Measurements from ENCODE around the gene ARRB1.
"Not testable (repeated sequence)": the region's sequence is repeated elsewhere in the genome, so short reads cannot be mapped to it uniquely, and the experiment has no call there.

Gene ARRB1

DNA sequence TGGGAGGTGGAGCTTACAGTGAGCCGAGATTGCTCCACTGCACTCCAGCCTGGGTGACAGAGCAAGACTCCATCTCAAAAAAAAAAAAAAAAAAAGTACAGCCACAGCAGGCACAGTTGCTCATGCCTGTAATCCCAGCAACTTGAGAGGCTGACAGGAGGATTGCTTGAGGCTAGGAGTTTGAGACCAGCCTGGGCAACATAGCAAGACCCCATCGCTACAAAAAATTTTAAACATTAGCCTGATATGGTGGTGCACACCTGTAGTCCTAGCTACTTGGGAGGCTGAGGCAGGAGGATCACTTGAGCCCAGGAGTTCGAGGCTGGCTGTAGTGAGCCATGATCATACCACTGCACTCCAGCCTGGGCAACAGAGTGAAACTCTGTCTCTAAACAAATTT, 76.7 kb downstream of the ARRB1 start:
- DNase-seq (ENCODE audit: low spot score), result not testable (repeated sequence)

DNA sequence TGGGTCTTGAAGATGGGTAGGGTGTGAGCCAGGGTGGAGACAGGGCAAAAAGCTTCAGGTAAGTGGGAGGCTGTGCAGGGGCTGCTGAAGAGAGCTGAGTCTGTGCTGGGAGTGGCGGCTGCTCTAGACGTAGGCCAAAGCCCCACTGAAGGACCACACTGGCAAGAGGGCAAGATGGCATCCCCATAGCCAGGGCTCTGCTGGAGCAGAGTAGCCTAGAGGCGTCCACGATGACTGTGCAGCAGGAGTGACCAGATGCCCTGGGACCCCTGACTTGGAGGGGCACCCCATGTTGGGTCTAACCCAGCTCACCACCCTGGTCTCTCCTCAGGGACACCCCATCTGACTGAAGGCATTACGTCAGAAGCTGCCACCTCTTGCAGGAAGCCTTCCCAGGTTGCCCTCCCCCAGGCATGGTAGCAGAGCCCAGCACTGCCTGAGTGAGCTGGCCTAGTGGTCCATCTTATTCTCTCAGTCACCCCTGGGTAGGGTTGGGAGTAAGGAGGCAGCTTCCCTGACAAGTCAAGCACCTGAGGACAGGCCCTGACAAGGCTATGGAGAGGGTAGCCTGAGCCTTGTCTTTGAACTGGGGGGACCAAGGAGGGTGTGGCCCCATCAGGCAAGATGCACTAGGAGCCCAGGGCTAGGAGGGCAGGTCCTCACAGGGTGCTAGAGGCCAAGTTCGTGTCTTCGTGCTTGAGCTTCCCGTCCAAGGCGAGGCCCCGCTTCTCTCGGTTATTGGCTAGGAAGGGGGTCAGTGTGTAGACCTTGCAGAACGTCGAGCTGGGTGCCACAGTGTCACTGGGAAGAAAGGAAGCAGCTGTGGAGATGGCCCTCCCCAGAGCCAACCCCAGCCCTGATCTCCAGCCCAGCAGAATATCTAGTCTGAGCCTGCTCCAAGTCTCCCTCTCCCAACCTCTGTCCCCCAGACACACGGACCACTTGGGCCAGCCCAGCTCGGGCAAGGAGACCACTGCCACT, 77.8 kb downstream of the ARRB1 start:
- no peak for DNase-seq (ENCODE audit: low spot score)

DNA sequence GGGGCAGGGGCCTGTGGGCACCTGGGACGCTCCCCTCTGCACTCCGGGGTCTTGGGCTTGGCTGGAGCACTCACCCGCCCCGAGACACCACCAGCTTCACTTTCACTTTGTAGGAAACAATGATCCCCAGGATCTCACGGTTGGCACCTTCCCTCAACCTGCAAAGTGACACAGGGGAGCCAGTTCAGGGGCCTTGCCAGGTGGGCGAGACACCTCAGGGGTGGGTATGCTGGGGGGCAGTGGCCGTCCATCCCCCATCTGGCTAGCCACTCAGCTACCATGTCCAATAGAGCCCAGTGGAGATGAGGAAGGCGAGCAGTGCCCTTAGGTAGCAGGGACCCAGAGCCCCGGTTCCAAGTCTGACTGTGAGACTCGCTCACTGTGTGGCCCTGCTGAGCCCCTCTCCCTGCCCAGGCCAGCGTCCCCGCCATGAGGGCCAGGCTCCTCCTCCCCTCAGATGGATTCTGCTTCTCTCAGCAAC, 78.6 kb downstream of the ARRB1 start:
- DNase-seq (ENCODE audit: low spot score), result no peak

DNA sequence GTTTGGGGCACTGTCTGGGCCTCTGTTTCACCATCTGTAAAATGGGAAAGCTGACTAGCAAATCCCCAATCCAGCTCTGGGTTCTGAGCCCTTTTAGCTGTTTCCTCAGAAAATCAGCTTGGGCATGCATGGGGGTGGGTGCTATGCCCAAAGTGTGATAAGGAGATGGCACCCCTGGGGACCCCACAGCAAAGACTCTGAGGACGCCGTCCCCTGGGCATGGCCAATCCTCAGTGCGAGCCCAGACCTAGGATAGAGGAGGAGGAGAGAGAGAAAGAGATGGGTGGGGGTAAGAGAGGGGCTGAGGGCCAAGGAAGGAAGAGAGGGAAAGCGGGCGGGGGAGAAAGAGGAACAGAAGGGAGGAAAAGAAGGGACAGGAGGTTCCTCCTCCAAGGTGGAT, 79.1 kb downstream of the ARRB1 start:
- no peak for DNase-seq (ENCODE audit: low spot score)

DNA sequence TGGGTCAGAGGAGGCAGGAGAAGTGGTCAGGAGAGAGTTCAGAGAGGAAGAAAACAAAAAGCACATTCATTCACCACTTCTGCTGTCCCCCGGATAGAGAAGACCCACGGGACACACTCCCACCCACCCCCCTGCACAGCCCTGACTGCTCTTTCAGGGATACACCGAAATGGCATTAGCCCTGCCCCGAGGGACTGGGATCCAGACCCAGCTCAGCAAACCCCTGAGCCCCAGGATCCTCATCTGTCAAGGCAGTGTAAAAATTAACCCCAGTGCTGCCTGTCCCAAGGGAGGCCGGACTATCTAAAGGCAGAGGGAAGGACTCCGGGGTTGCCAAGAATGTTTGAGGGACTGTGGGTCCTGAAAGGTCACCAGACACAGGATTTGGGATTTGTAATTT, 79.7 kb downstream of the ARRB1 start:
- no peak for DNase-seq (ENCODE audit: low spot score)

DNA sequence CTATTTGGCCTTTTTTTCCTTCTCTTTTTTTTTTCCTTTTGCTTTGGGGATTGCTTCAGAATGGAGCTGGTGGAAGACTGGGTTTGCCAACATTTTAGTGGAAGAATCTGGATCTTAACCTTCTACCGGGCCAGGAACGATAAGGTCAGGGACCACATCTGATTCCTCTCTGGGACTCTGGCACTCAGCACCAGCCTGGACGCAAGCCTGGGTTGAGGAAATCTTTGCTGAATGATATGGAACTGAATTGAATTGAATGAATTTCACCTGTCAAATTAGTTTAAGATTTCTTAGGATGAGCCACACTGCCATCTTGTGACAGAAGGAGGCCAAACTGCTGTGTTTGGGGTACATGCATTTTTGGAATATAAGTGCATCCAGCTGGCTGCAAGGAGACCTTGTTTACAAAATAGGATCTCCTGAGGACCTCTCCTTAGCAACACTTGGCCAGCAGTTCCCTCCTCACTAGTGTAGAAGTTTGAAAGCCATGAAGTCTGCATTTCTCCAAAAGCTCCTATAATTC, 80.5 kb downstream of the ARRB1 start:
- no peak for DNase-seq (ENCODE audit: low spot score)

DNA sequence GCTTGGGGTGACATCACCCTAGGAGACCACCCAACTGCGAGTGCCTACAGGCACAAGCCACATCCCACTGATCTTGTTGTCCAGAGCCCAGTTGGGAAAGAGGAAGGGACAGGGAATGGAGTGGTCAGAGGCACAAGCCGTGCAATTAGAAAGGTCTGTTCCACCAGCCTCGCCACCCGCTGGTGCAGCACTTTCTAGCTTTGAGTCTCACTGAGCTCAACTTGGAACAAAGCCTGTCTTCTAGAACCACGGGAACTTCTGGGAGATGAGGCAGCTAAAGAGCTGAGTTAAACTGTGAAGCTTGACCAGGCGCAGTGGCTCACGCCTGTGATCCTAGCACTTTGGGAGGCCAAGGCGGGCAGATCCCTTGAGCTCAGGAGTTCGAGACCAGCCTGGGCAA, 81.6 kb downstream of the ARRB1 start:
- no peak for DNase-seq (ENCODE audit: low spot score)

DNA sequence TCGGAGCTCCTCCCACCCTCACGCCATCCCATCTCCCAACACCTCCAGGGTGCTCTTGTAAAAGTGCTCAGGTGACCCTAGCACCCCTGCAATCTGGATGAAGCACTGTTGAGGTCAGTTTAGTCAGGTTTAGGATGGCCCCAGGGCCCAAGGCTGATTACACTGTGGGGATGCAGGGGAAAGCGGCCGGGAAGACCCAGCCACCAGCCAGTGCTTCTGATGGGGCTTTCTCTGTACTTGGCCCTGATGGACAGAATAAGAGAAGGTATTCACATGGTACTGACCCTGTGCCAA, 82.1 kb downstream of the ARRB1 start:
- DNase-seq (ENCODE audit: low spot score), result no peak

DNA sequence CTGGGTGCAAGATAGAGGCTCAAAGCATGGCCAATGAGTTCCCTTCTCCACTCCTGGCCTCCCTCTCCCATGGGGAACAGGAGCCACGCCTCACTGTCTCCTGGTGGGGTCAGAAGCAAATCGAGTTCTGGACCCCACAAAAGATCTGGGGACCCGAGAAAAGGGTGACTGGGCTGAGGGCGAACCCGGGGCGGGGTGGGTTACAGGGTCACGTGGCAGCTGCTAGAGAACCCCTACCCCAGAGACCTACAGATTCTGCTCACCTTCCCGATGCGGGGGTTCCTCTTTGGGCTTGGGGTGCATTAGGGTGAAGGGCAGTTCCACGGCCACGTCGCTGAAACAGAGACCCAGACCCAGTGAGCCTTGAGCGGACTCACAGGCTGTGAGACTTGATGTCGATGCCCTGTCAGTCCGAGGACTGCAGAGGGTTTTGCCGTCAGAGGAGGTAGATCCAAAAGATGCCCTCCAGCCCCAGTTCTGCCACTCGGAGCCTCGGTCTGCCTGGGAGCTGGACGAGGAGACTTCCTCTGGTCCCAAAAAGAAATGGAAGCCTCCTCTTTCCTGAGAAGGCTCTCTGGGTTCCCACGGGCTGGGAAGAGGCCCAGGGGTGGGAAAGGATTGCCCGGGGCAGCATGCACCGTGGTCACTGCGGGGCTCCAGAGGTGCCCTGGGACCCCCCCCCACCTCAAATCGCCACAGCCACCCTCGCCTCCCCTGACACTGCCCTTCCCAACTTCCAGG, 82.7 kb downstream of the ARRB1 start:
- DNase-seq (ENCODE audit: low spot score), result no peak

DNA sequence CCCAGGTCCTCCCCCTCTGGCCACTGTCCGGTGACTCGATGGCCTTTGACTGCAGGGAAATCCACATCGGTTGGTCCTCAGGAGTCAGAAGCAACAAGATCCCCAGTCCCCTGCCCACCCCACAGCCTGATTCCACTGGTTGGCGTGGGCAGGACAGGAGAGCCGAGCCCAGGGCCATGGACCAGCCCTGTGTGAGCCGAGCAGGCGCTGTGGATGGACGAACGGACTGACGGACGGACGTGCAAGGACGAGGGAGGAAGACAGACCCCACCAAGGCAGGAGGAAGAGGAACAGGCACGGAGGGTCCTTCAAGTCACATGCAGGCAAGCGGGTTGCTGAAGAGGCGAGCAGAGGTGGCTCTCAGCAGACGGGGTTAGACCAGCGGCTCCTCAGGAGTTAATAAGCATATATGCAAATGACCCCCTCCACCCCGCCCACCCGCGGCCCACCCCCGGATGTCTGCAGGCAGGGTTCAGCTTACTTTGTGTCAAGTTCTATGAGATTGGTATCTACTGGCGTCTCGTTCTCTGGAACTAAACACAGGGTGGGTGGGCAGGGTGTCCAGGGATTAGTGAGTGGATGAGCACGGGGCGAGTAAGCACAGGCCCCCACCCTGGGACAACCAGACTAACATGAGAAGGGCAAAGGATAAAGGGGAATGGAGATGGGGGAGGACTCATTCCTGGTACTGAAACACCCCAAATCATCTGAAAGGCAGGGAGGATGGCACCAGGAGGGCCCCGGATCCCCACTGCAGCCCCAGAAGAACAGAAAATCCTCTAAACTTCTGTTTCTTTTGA, 84.1 kb downstream of the ARRB1 start:
- no peak for DNase-seq (ENCODE audit: low spot score)

DNA sequence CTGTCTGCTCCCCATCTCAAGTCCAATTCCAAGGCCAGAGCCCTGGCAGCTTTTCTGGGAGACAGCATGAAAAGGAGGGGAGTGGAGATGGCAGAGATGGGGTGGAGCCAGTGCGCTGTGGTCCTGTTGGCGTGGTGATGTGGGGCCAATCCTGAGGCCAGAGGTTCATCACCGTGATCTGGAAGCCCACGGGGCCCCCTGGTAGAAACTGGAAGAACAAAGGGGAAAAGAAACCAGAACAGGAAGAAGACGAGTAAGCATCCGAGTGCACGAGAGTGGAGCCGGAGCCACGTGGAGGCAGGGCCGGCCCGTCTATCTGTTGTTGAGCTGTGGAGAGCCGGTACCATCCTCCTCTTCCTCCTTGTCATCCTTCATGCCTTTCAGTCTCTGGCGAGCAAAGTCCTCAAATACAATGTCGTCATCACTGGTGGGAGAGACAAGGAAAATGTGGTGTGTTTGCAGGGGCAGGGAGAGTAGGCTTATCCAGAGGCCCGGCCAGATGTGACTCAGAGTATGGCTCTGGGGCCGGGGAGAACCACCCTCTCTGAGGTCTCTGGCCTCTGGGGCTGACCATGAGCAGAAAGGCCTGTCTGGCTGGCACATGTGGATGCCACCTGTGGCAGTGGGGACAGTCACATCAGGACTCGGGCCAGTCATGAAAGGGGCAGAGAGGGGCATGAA, 85.5 kb downstream of the ARRB1 start:
- DNase-seq (ENCODE audit: low spot score), result no peak

DNA sequence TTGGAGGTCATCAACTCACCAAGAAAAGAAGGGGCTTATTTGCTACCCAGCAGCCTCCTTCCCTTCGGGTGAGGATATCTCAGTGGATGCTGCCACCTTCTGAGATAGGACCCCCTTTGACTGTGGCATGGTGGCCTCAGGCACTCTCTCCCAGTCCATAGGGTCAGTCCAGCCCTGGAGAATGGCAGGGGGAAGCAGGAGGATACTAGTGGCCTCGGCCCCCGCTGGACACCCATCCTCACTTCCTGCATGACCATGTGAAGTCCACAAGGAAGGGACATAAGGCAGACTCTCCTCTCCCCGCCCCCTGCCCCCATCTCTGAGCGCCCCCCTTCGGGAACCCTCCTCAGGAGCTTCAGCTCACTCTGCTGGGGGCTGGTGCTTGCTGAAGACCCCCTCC, 86.5 kb downstream of the ARRB1 start:
- no peak for DNase-seq (ENCODE audit: low spot score)

DNA sequence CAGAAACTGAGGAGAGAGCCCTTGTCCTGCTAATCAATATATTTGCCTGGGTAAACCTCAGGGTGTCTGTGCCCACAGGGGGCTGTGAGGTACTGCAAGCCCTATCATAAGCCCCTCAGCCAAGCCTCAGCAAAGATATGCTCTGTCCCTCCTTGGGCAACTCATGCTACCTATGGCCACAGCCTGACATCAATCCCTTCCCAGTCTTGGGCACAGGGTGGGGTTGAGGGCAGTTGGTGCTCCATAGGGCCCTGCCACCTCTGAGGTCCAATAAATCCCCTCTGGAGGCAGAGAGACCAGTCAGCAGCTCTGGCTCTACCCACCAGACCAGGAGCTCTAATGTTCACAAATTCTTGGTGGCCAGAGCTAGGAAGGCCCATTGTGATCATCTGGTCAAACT, 87.1 kb downstream of the ARRB1 start:
- no peak for DNase-seq (ENCODE audit: low spot score)

DNA sequence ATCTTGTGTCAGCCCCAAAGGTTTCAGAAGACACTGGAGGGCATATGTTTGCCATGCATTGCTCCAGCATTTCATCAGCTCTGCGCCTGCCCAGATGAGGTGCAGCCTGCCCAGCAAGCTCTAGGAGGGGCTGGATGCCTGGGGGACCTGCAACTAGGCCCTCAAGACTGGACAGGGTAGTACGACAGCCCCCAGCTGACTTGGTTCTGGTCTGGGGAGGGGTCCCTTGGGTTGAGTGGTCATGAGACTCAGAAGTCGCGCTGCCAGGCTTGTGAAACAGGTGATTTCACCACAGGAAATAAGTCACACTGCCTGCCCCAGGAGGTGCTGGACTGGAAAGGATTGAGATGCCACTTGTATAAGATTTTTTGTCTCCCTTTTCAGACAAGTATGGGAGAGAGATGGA, 87.5 kb downstream of the ARRB1 start:
- DNase-seq (ENCODE audit: low spot score), result no peak

DNA sequence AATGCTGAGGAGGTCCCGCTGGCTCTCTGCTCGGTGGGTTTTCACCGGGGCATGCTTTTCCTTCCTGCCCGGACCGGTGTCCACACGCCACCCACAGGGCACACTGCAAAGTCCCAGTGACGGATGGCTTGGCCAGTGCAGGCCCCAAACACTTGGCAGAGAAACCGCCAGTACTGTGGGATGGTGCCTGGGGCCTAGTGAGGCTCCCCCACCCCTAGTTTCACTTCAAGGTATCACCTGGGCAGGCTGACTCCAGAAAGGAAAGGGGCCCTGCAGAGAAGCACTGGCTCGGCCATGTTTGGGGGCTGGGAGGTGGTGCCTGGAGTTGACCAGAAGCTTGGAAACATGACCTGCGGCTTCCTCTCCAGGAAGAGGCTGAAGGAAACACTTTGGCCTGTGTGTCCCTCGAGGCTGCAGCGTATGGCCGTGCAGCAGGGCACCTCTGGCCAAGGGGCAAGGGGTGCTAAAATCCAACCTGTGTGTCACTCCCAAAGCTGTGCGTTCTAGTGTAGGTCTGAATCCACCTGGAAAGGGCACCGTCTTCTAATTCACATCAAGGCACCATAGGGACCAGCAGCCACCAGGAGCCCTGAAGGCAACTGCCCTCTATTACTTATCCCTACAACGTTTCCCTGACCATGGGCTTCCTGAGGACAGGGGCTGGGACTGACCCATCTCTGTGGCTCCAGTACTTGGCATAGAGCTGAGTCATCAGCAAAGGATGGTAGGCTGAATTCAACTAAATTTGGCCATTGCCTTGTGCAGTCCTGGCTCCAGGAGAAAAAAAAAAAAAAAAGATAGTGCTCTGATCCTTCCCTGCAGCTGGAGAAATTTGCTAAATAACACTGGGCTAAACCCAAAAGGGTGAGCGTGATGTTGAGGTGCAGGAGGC, 88.3 kb downstream of the ARRB1 start:
- no peak for DNase-seq (ENCODE audit: low spot score)

DNA sequence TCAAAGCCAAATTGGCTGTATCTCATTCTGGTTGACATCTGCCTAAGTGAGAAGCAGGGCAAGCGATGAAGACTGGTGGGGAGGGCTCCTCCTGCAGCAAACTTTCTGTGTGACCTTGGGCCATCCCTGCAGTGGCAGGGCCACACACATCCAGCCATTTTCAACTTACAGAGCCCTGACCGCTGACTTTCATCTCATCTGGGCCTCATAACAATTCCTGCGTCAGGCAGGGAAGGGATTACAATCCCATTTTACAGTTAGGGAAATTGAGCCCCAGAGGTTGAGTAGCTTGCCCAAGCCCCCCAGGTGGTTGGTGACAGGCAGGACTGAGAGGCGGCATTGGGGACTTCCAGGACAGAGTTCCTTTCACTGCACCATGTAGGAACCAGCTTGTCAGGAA, 89.0 kb downstream of the ARRB1 start:
- DNase-seq (ENCODE audit: low spot score), result no peak

DNA sequence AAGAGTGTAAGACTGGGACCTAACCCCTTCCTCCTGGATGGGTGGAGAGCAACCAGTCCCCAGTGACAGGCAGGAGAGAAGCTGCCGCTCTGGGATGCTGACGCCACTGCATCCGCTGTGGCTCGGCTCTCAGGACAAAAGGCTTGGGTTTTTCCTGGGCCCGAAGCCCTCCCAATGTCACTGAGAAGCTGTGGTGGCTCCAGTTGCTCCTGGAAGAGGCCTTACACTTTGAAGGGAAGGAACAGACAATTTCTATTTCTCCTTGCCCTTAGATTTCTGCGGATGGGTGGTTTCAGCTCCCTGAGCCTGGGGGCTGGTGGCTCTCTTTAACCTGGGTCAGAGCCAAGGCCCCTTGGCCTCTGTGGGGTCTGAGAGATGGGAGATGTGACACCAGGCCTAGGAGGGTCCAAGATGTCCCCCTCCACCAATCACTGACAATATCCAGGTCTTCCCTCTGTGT, 89.5 kb downstream of the ARRB1 start:
- no peak for DNase-seq (ENCODE audit: low spot score)

DNA sequence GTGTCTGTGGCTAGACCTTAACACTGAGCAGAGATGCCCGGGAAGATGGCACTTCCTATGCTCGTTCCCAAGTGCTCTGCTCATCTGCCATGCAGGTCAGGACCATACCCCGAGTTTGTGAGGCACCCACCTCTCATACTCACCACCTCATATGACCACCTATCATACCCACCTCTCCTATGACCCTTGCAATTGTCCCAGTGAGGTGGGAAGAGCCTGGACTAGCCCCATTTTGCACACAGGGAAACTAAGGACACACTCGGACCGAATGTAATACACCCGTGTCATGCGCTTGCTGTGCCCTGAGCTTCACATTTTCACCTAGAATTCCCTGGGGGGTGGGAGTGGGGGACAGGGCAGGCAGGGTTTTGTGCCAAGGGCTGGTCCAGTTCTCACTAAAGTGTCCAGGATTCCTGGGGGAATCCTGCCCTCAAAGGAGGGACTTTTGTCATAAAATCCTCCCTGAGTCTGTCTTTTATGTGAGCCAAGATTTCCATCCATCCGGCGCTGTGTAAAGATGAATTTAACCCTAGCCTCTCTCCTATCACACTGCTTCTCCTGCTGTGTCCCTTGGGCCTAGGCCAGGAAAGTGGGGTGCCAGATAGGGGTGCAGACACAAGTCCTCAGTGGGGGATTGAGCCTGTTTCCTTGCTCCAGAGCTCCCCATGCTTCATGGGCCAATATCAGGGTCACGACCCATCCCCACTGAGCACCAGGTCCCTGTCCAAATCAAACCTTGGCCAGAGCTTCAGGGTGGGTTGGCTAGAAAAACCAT, 90.9 kb downstream of the ARRB1 start:
- DNase-seq (ENCODE audit: low spot score), result no peak

DNA sequence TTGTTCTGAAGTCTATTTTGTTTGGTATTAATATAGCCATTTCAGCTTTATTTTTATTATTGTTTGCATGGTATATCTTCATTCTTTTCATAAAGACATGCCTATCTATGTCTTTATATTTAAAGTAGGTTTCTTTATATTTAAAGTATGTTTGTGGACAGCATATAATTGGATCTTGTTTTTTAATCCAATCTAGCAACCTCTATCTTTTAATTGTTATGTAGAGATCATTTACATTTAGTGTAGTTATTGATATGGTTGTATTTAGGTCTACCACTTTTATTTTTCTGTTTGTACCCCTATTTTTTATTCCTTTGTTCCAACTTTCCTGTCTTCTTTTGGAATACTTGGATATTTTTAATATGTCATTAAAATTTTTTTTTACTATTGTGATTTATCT, 97.1 kb downstream of the ARRB1 start:
- no peak for DNase-seq (ENCODE audit: low spot score)

DNA sequence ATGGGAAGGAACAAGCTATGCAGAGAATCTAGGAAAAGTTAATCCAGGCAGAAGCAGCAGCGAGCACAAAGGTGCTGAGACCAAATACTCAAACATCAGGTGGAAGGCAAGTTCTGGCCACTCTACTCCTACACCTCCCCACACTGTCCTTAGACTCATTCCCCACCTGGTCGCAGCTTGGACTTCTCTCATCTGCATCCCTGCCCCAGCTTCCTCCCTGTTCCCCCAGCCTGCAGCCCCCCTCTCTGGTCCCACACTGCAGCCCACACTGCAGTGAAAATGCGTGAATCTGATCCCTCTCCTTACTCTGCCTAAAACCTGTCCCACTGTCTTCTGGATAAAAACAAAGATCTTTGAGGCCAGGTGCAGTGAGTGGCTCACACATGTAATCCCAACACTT, 101.8 kb downstream of the ARRB1 start:
- no peak for DNase-seq (ENCODE audit: low spot score)

Measured in germinal center (tissue), 1 donor.